Measurements from ENCODE around the gene UCHL1. TPM values are rescaled to one million over a fixed set of nuclear protein-coding genes. Genes with fewer than 3 reads are reported as not detected.
A peak's percentile ranks its signal among the peaks of the same experiment; 100 is the strongest.
"Not testable (repeated sequence)": the region's sequence is repeated elsewhere in the genome, so short reads cannot be mapped to it uniquely, and the experiment has no call there.

UCHL1 gene
- total RNA-seq, 1 donor from 2014 or later, result 252 TPM

DNA sequence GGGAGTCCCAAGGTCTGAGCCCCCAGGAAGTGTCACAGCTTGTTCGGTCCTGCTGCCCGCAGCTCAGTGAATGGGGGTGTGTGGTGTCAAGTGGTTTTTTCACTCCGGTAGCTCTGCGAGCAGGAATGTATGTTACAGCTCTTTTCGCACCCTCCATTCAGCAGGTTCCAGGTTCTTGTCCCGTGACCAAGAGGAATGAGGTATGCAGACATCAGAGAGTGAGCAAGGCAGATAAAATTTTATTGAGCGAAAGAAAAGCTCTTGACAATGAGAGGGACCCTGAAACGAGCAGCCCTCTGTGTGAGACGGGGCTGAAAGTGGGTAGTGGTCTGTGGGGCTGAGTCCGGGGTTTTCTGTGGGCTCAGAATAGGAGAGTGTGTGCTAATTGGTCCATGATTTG lies 31.5 kb downstream of the UCHL1 start:
- no peak for DNase-seq (ENCODE audit: low read depth, low spot score)

GRCh38 chr4:41290479-41290878 lies 33.8 kb downstream of the UCHL1 start:
- no peak for DNase-seq (ENCODE audit: low read depth, low spot score)

DNA sequence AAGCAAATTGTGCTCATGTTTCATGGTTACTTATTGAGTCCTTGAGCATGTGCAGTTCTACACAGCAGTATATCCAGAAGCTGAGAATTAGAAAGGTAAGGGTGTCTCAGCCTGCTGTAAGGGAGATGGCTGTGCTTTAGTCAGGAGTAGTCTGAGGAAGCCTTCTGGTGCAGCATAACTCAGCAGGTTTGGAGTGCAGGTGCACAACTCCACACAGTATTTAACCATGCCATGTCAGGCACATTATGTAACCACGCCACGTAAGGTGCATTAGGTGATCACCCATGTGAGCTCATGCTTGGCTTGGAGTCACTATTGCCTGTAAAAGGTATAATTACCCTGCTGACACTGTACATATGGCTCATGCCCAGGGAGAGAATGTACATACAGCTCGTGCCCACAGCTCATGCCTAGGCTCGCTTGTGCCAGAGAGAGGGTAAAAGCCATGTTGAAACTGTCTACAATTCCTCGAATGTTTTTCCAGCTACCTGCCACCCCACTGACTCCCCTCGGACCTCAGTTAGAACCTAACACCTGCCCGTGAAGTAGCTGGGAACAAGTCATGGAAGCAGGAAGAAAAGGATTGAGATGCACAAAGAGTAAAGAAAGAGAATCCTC lies 37.8 kb downstream of the UCHL1 start:
- DNase-seq (ENCODE audit: low read depth, low spot score), result no peak

GRCh38 chr4:41296995-41297394 lies 40.3 kb downstream of the UCHL1 start:
- no peak for DNase-seq (ENCODE audit: low read depth, low spot score)

- DNase-seq (ENCODE audit: low read depth, low spot score), result peak; percentile 27
Observed at GRCh38 chr4:41297832-41298231, 41.1 kb downstream of the UCHL1 start.

GRCh38 chr4:41299486-41299885 lies 42.8 kb downstream of the UCHL1 start:
- DNase-seq (ENCODE audit: low read depth, low spot score), result no peak

- no peak for DNase-seq (ENCODE audit: low read depth, low spot score)
Observed at GRCh38 chr4:41301137-41301536, 44.4 kb downstream of the UCHL1 start.

DNA sequence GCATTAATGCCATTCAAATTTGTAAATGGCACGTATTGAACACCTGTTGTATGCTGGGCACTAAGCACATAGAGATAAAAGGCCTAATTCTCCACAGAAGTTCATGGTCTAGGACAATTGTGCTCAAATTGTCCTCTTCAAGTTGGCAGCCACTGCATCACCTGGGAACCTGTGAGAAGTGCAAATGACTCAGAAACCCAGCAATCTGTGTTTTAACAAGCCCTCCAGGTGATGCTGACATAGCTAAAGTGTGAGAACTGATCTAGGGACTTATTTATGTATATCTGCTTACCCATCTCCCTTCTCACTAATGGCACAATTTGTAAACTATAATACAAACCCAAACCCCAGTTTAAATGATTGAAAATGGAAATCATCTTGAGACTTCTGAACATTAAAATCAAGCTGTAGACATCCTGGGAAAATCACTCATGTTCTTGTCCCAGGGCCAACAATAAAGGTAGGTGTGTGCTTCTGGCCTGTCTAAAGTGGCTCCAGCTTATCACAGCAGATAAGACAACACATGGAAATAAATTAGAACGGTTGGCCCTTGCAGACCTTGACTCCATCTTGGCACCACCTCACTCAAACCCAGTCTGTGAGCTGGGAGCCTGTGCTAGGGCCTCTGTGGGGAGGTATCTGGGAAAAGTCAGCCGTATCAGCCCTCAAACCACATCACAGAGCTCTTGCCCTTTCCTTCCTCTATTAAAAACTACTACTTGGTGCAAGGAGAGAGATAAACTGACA lies 46.8 kb downstream of the UCHL1 start:
- no peak for DNase-seq (ENCODE audit: low read depth, low spot score)

DNA sequence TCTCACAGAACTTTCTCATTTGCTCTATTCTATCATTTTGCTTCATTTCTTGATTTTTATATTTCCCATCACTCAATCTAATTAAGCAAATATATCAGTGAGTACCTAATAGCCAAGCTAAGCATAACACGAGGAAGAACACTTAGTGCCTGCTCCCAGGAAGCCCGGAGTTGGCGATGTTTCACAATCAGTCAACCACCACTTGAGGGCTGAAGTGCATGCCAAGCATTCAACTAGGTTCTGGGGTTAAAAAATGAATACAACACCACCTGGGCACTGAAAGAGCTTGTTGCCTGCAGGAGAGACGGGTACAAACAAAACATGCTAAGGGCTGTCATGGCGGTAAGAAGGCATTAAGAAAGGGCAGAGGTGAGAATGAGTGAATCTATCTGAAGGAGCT lies 47.5 kb downstream of the UCHL1 start:
- no peak for DNase-seq (ENCODE audit: low read depth, low spot score)

DNA sequence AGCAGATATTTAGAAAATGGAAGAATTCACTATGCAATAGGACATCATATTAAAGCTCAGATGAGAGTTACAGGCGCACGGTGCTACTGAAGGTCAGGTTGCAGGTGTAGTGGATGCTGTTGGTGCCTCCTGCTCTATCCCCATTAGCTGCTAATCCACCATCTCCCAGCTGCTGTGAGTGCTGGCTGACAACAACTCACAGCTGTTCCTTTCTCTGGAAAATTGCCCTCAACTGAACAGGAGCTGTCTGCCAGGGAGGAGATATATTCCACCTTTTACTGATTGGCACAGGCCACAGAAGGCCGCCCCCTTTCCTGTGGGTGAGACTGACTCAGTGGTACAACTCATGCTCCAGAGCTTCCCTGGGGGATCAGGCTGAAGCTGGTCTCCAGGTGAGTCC lies 48.7 kb downstream of the UCHL1 start:
- no peak for DNase-seq (ENCODE audit: low read depth, low spot score)

DNA sequence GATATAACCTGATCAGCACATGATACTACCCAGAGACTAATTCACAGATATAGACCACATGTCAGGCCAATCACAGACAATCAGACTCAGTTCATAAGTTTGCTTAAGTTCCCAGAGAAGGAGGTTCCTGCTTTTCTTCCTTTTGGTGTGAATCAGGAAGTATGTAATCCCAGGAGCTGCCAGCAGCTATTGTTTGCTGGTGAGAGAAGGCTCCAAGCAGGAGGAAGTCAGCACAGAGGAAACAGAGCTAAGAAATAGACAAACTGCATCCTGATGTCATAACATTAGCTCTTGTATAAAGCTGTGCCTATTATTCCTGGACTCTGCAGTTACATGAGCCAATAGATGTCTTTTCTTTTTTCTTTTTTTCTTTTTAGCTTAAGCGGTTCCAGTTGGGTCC lies 50.9 kb downstream of the UCHL1 start:
- DNase-seq (ENCODE audit: low read depth, low spot score), result peak; percentile 99

GRCh38 chr4:41308398-41308797 lies 51.7 kb downstream of the UCHL1 start:
- no peak for DNase-seq (ENCODE audit: low read depth, low spot score)

DNA sequence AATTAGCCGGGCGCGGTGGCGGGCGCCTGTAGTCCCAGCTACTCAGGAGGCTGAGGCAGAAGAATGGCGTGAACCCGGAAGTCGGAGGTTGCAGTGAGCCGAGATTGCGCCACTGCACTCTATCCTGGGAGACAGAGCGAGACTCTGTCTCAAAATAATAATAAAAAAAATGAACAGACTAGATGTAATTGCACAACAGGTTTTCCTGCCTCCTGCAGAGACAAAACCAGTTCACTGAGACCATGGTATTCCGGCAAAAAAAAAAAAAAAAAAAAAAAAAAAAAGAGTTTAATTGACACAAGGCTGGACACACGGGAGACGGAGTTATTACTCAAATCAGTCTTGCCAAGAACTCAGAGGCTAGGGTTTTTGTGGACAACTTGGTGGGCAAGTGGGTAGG lies 58.7 kb downstream of the UCHL1 start:
- DNase-seq (ENCODE audit: low read depth, low spot score), result not testable (repeated sequence)

DNA sequence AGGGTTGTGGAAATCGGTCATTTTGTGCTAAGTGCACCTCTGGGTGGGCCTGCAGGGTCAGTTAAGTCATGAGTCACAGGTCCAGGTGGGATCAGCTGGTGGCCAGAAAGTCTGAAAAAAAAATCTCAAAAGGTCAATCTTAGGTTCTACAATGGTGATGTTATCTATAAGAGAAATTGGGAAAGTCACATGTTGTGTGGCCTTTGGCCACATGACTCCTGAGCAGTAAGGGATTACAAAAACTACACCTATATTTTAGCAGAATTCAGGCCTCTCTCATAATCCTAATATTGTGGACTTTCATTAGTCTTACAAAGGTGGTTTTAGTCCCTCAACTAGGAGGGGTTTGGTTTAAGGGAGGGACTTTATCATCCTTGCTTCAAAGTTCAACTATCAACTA lies 59.1 kb downstream of the UCHL1 start:
- no peak for DNase-seq (ENCODE audit: low read depth, low spot score)

Other genes starting within 250 kb of the UCHL1 start
- 138 and 142 TPM in 2 replicates for gene APBB2, start 42.4 kb upstream of the UCHL1 start, total RNA-seq

Measured in pulmonary artery endothelial cell (primary cell).